Measurements from ENCODE around the gene CGB2.
"Not testable (repeated sequence)": the region's sequence is repeated elsewhere in the genome, so short reads cannot be mapped to it uniquely, and the experiment has no call there.

Gene CGB2

GRCh38 chr19:49038557-49039276 lies 7.0 kb downstream of the CGB2 start:
- DNase-seq = not testable (repeated sequence)

GRCh38 chr19:49039736-49040135 lies 8.0 kb downstream of the CGB2 start:
- not testable (repeated sequence) for DNase-seq

- no peak for DNase-seq
Observed at GRCh38 chr19:49042177-49042576, 10.5 kb downstream of the CGB2 start.

GRCh38 chr19:49042666-49043065 lies 11.0 kb downstream of the CGB2 start:
- not testable (repeated sequence) for DNase-seq

GRCh38 chr19:49043548-49043947 lies 11.9 kb downstream of the CGB2 start, which contains the start of gene CGB5:
Gene CGB5, plus strand, starts transcription at chr19:49043848. Its CDS starts 362 bp downstream, at chr19:49044210.
- DNase-seq = not testable (repeated sequence)

- not testable (repeated sequence) for DNase-seq
Observed at GRCh38 chr19:49049011-49049410, 17.3 kb downstream of the CGB2 start, which contains the start of gene CGB8. Gene CGB8, minus strand, starts transcription at chr19:49049111. Its CDS starts 372 bp downstream, at chr19:49048739.

GRCh38 chr19:49049834-49050233 lies 18.1 kb downstream of the CGB2 start:
- DNase-seq = not testable (repeated sequence)

GRCh38 chr19:49050376-49051033 lies 18.8 kb downstream of the CGB2 start:
- DNase-seq = not testable (repeated sequence)

GRCh38 chr19:49056101-49056901 lies 24.6 kb downstream of the CGB2 start:
- DNase-seq = no peak

GRCh38 chr19:49056902-49057596 lies 25.4 kb downstream of the CGB2 start:
- DNase-seq = not testable (repeated sequence)

- no peak for DNase-seq
Observed at GRCh38 chr19:49057636-49058234, 26.0 kb downstream of the CGB2 start, which contains the start of gene CGB7. Gene CGB7, minus strand, starts transcription at chr19:49057749. Its CDS starts 2,374 bp downstream, at chr19:49055375.

GRCh38 chr19:49058562-49058961 lies 26.9 kb downstream of the CGB2 start:
- DNase-seq = no peak

GRCh38 chr19:49059053-49059452 lies 27.4 kb downstream of the CGB2 start:
- no peak for DNase-seq

- no peak for DNase-seq
Observed at GRCh38 chr19:49061000-49061399, 29.3 kb downstream of the CGB2 start.

- DNase-seq = no peak
Observed at GRCh38 chr19:49061445-49061844, 29.8 kb downstream of the CGB2 start.

GRCh38 chr19:49064029-49064629 lies 32.4 kb downstream of the CGB2 start:
- no peak for DNase-seq

- DNase-seq = no peak
Observed at GRCh38 chr19:49064768-49065611, 33.3 kb downstream of the CGB2 start, which contains the start of gene NTF4. Gene NTF4, minus strand, starts transcription at chr19:49064818. Its CDS starts 2,821 bp downstream, at chr19:49061997.

GRCh38 chr19:49065905-49066512 lies 34.3 kb downstream of the CGB2 start:
- DNase-seq = no peak

- DNase-seq = no peak
Observed at GRCh38 chr19:49067554-49067953, 35.9 kb downstream of the CGB2 start.

GRCh38 chr19:49069026-49069425 lies 37.3 kb downstream of the CGB2 start:
- DNase-seq = no peak
